GM19239 (cell line): ENCODE measurements around the gene NEBL.

Experiments
- DNase-seq: peaks from one replicate; pipeline ENCODE4 v3.0.0; 2011; ENCODE audit warnings: low spot score; ENCODE audit not compliant: insufficient read length
- FAIRE-seq: peaks from 2 replicates; lab custom pipeline; 2011; peaks lifted over from hg19 to GRCh38; lab: Jason Lieb, UNC

The NEBL gene

GRCh38 chr10:20737107-20737506 lies 160.0 kb downstream of the NEBL start:
- no peak for FAIRE-seq
- no peak for DNase-seq
